Small intestine (tissue), 7 donors: Measurements from ENCODE around the gene YAE1. TPM values are rescaled to one million over a fixed set of nuclear protein-coding genes. Genes with fewer than 3 reads are reported as not detected.
A peak's percentile ranks its signal among the peaks of the same experiment; 100 is the strongest.

ENCODE experiments used
- DNase-seq, 2 donors: peaks; one replicate each; pipeline versions ENCODE4 v3.0.0 to v3.0.0-alpha.2; 2013
- FAIRE-seq: peaks from 2 replicates; lab custom pipeline; 2012; peaks lifted over from hg19 to GRCh38; lab: Jason Lieb, UNC
- H3K27ac ChIP-seq, 3 donors: one replicate each; pipeline ENCODE4 v1.5.1; 2013; ENCODE audit warnings: low read length in 2 of 3, mild to moderate bottlenecking in 2 of 3, control low read depth in 1 of 3, inconsistent platforms in 1 of 3, low read depth in 1 of 3, moderate library complexity in 1 of 3
- H3K27me3 ChIP-seq, 3 donors: one replicate each; pipeline ENCODE4 v1.6.1; 2013; ENCODE audit warnings: low read length in 3 of 3, inconsistent platforms in 1 of 3; ENCODE audit not compliant: control insufficient read depth in 3 of 3, insufficient read depth in 3 of 3
- H3K36me3 ChIP-seq, 3 donors: one replicate each; pipeline ENCODE4 v1.6.1; 2013; ENCODE audit warnings: low read length in 3 of 3, inconsistent platforms in 1 of 3, low read depth in 1 of 3, mild to moderate bottlenecking in 1 of 3, moderate library complexity in 1 of 3; ENCODE audit not compliant: control insufficient read depth in 3 of 3, insufficient read depth in 2 of 3
- H3K4me1 ChIP-seq, 3 donors: one replicate each; pipeline ENCODE4 v1.6.1; 2013; ENCODE audit warnings: low read length in 2 of 3, inconsistent platforms in 1 of 3, low read depth in 1 of 3, mild to moderate bottlenecking in 1 of 3, moderate library complexity in 1 of 3; ENCODE audit not compliant: control insufficient read depth in 3 of 3, insufficient read depth in 2 of 3
- H3K4me3 ChIP-seq, 3 donors: one replicate each; pipeline ENCODE4 v1.5.1; 2013; ENCODE audit warnings: low read length in 3 of 3, control low read depth in 1 of 3, inconsistent platforms in 1 of 3, low read depth in 1 of 3, mild to moderate bottlenecking in 1 of 3, moderate library complexity in 1 of 3
- H3K9me3 ChIP-seq, 2 donors: one replicate each; pipeline ENCODE4 v1.6.1; 2013; ENCODE audit warnings: low read depth in 1 of 2, low read length in 1 of 2; ENCODE audit not compliant: control insufficient read depth in 2 of 2, insufficient read depth in 1 of 2
- WGBS, 3 donors: extraction: QIAGEN DNeasy Blood & Tissue Kit; methylation state at CpG; one replicate each; pipeline ENCODE4 v1.1.7; 2013; 5-methylcytosine and 5-hydroxymethylcytosine counted together
- polyA plus RNA-seq, 4 donors: library from polyadenylated mRNA; stranded (reverse) in 3 of 4; unstranded in 1 of 4; fragments of 200-250 nt in 3 of 4; fragments of 120-200 nt in 1 of 4; gene quantifications; one replicate each; pipeline versions ENCODE4 v1.2.1 to v1.2.3, GENCODE V29; 2013
- donor health status: healthy with polysubstance abuse.
- donor health status: control.
- donor health status: control.
- donor health status: Bipolar disorder and iron deficiency.
- donor health status: healthy.

Gene YAE1
- polyA plus RNA-seq, 4 donors = 32.8 to 61.6 (median 51.9) TPM

DNA sequence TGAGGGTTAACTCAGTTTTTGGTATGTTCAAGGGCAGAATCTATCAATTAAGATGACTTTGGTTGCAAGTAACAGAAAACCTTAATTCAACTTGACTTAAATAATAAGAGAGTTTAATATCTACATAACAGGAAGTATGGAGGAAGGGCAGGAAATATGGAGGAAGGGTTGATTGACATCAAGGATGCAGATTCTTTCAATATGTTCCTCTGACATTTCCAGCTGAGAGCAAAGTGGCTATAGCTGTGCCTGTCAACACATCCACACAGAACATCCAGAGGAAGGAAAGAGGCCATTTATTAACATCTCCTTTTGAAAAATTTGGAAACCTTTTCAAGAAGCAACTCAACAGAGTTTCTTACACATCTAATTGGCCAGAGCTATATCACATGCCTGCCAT is 37.7 kb downstream of the YAE1 start:
- Histone ChIP-seq H3K4me1 (peaks cover 1 to 4% (median 3%) of the 10 kb centered on the region in 3 donors), H3K27me3 (no peaks in the 10 kb centered on the region), H3K9me3 (no peaks in the 10 kb centered on the region), H3K27ac (no peak overlapping the region), H3K4me3 (no peak overlapping the region), H3K36me3 (no peaks in the 10 kb centered on the region)
- DNase-seq (no peak), FAIRE-seq (no peak)

DNA sequence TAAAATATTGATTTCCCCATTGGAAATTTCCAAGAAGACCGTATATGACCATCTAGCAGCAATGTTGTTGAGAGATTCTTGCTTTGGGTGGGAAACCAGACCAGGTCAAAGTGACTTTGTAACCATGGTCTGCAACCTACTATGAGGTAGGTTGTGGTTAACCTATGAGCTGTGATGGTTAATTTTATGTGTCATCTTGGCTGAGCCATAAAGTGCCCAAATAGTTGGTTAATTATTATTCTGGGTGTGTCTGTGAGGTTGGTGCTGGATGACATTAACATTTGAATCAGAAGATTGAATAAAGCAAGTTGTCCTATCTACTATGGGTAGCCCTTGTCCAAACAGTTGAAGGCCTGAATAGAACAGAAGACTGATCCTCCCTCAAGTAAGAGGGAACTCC is 38.9 kb downstream of the YAE1 start:
- Histone ChIP-seq H3K27me3 (no peaks in the 10 kb centered on the region), H3K4me3 (no peak overlapping the region), H3K36me3 (no peaks in the 10 kb centered on the region), H3K9me3 (no peaks in the 10 kb centered on the region), H3K27ac (no peak overlapping the region), H3K4me1 (peaks cover 4 to 6% (median 6%) of the 10 kb centered on the region in 3 donors)
- FAIRE-seq = no peak
- 54 to 85% (median 79%) methylated on average over 1 of the region's 1 CpG for WGBS, 3 donors
- DNase-seq = peak in 1 of 2 donors; percentile 74

DNA sequence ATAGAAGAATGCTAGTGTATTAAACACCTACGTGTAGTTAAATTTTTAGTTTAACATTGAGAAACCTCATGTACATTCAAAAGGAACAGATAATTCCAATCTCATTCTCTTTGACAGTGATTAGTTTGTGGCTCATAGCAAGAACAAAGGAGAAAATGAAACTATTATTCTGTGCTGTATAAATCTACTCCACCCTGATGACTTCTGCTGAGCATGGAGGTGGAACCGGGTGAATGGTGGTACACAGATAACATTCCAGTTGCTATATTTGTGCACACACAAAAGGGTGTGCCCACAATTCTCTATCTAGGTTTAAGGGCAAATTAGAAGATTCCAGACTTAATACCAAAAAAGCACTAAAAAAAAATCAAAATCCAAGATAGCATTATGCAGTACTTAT is 40.1 kb downstream of the YAE1 start:
- peak in 1 of 2 donors; percentile 55 for DNase-seq
- WGBS, 3 donors = 58 to 71% (median 69%) methylated on average over 2 of the region's 2 CpGs
- Histone ChIP-seq H3K9me3 (no peaks in the 10 kb centered on the region), H3K27ac (no peak overlapping the region), H3K4me1 (peaks cover 4 to 6% (median 6%) of the 10 kb centered on the region in 3 donors), H3K36me3 (no peaks in the 10 kb centered on the region), H3K27me3 (no peaks in the 10 kb centered on the region), H3K4me3 (no peak overlapping the region)
- FAIRE-seq = no peak

DNA sequence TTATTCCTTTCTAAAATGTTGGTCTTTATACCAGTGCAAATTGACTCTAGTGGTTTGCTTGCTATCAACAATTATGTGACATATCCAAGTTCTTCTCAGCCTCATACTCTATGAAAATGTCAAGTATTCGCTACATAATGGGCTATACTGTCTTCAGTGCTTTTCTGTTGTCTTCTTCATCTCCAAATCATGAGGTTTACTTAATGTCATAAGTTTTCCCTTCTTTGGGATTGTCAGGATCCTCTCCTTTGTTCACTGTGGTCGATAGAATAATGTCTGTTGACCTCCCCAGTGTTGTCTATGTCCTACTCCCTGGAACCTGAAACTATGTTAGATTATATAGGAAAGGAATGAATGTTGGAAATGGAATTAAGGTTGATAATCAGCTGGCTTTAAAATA is 40.7 kb downstream of the YAE1 start:
- Histone ChIP-seq H3K4me3 (no peak overlapping the region), H3K27me3 (no peaks in the 10 kb centered on the region), H3K36me3 (no peaks in the 10 kb centered on the region), H3K4me1 (peaks cover 4 to 6% (median 6%) of the 10 kb centered on the region in 3 donors), H3K9me3 (no peaks in the 10 kb centered on the region), H3K27ac (no peak overlapping the region)
- DNase-seq (no peak), FAIRE-seq (no peak)
- 93 to 95% (median 94%) methylated on average over 2 of the region's 2 CpGs for WGBS, 3 donors

DNA sequence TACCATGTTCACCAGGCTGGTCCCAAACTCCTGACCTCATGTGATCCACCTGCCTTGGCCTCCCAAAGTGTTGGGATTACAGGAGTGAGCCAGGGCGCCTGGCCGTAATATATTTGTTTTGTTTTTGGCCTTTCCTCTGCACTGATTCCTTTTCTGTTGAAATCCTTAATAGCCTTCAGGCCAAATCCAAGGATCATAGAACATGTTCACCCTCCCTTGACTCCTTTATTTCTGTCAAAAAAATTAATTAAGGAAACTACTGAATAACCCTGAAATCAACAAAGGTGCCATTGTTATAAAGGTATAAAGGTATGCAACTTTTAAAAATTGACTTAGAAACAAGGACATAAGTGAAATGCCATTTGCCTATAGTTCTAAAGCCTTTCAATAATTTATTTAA is 41.7 kb downstream of the YAE1 start:
- Histone ChIP-seq H3K9me3 (no peaks in the 10 kb centered on the region), H3K27ac (no peak overlapping the region), H3K4me3 (no peak overlapping the region), H3K4me1 (peaks cover 4 to 6% (median 6%) of the 10 kb centered on the region in 3 donors), H3K36me3 (no peaks in the 10 kb centered on the region), H3K27me3 (no peaks in the 10 kb centered on the region)
- FAIRE-seq (no peak), DNase-seq (no peak)
- 87 to 96% (median 96%) methylated on average over 2 of the region's 2 CpGs for WGBS, 3 donors

DNA sequence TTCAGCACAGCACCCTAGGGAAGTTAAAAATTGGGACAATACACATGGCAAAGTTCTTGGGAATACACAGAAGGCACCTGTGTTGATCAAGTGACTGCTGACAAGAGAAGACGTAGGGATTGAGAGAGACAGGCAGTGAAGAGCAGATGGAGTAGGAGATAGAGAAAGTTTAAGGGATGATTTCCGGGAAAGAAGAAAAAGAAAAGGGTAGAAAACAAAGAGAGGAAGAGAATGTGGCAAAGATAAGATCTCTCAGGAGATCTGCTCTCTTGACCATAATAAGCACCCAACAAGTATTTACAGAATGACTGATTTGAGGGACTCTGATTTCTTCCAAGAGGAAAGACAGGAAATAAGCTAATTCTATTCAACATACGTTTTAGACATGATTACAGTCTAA is 42.1 kb downstream of the YAE1 start:
- 57 to 69% (median 67%) methylated on average over 3 of the region's 3 CpGs for WGBS, 3 donors
- no peaks in the 10 kb centered on the region for H3K9me3 ChIP-seq
- H3K4me3 ChIP-seq = no peak overlapping the region
- no peak for DNase-seq
- H3K4me1 ChIP-seq = peaks cover 4 to 6% (median 6%) of the 10 kb centered on the region in 3 donors
- no peaks in the 10 kb centered on the region for H3K36me3 ChIP-seq
- no peak for FAIRE-seq
- no peak overlapping the region for H3K27ac ChIP-seq
- H3K27me3 ChIP-seq = no peaks in the 10 kb centered on the region

DNA sequence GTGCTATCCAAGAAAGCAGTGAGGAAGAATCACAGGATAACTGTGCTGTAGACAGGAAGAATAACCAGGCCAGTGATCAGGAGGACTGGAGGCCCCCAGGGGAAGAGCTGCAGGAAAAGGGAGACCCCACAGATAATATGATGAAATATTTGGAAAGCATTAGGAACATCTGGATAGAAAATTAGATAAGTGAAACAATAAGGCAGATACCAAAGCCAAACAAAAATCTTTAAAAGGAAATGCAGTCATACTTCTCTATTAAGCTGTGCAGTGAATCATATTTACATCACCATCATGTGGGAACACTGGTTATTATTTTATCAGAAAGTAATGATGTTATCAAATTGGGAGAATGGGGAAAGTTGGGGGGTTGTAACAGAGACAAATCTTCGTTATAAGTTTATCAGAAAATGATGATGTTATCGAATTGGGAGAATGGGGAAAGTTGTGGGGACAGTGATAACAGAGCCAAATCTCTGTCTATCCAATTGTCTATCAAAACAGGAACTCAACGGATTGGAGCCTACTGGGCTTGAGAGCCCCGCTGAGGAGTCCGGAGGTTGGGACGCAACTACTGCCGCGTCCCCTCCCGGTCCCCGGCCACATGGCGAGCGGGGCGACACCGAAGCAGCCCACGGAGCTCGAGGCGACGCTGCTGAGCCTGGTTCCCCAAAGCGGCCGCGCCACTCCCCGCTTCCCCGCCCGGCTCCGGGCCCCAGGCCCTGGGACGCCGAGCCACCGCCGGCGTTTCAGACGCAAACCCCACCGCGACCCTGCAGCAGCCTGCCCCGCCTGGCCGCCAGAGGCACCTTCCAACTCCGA is 43.1 kb downstream of the YAE1 start:
- Histone ChIP-seq H3K4me3 (peak overlapping the region in 2 of 3 donors; percentile 7 to 27), H3K4me1 (peaks cover 4 to 6% (median 6%) of the 10 kb centered on the region in 3 donors), H3K9me3 (no peaks in the 10 kb centered on the region), H3K36me3 (no peaks in the 10 kb centered on the region), H3K27ac (peak overlapping the region in 1 of 3 donors; percentile 63), H3K27me3 (no peaks in the 10 kb centered on the region)
- no peak for FAIRE-seq
- 5 to 11% (median 7%) methylated on average over 17 to 36 of the region's 36 CpGs for WGBS, 3 donors
- DNase-seq = peak in 1 of 2 donors; percentile 30

DNA sequence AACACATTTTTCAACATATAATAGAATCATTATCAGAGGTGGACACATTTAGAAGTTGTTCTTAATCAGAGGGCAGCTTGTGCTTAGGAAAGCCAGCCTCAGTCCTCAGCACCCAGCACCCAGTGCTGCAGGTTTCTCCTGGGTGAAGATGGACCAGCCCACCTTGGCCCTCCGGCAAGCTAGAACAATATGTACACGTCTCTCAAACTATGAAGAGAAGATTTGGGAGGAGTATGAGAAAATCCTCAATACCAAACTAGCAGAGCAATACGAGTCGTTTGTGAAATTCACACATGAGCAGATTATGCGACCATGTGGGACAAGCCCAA is 43.7 kb downstream of the YAE1 start:
- 77 to 78% (median 78%) methylated on average over 5 of the region's 5 CpGs for WGBS, 3 donors

More for the DNA sequence above, 43.7 kb downstream of the YAE1 start:
- DNase-seq = no peak
- Histone ChIP-seq H3K36me3 (no peaks in the 10 kb centered on the region), H3K27me3 (no peaks in the 10 kb centered on the region), H3K27ac (peak overlapping the region in 1 of 3 donors; percentile 63), H3K4me1 (peaks cover 4 to 6% (median 6%) of the 10 kb centered on the region in 3 donors), H3K9me3 (no peaks in the 10 kb centered on the region), H3K4me3 (peak overlapping the region in 2 of 3 donors; percentile 5 to 27)
- no peak for FAIRE-seq
